Activated T-cell treated with anti-CD3 and anti-CD28 coated beads for 1 hour (primary cell): ENCODE results near the gene POLR2E.

ENCODE experiments used
- DNase-seq: peaks from one replicate; pipeline ENCODE4 v3.0.0-alpha.2; 2020; ENCODE audit warnings: low read depth

The POLR2E gene

GRCh38 chr19:1094655-1094977 lies 559 bp downstream of the POLR2E start:
- no peak for DNase-seq

GRCh38 chr19:1093811-1094553 lies 1.2 kb downstream of the POLR2E start:
- no peak for DNase-seq

- DNase-seq: no peak
Measured at GRCh38 chr19:1093330-1093729, 1.8 kb downstream of the POLR2E start.

- no peak for DNase-seq
Measured at GRCh38 chr19:1091544-1092175, 3.5 kb downstream of the POLR2E start.

GRCh38 chr19:1090731-1091543 lies 4.2 kb downstream of the POLR2E start:
- DNase-seq: no peak

GRCh38 chr19:1089891-1090290 lies 5.3 kb downstream of the POLR2E start:
- DNase-seq: no peak

- DNase-seq: no peak
Measured at GRCh38 chr19:1089126-1089771, 5.9 kb downstream of the POLR2E start.

GRCh38 chr19:1088416-1089010 lies 6.7 kb downstream of the POLR2E start:
- no peak for DNase-seq

GRCh38 chr19:1087813-1088415 lies 7.3 kb downstream of the POLR2E start:
- DNase-seq: no peak

GRCh38 chr19:1086613-1087012 lies 8.6 kb downstream of the POLR2E start:
- no peak for DNase-seq

GRCh38 chr19:1085676-1086442 lies 9.3 kb downstream of the POLR2E start:
- DNase-seq: no peak

- no peak for DNase-seq
Measured at GRCh38 chr19:1085053-1085658, 10.0 kb downstream of the POLR2E start.

- DNase-seq: no peak
Measured at GRCh38 chr19:1084024-1084868, 10.9 kb downstream of the POLR2E start.

GRCh38 chr19:1082928-1083816 lies 12.0 kb downstream of the POLR2E start:
- DNase-seq: no peak

- DNase-seq: peak; percentile 76
Measured at GRCh38 chr19:1082165-1082927, 12.8 kb downstream of the POLR2E start.

GRCh38 chr19:1081301-1082164 lies 13.6 kb downstream of the POLR2E start:
- DNase-seq: no peak
